ENCODE measurements around the gene RALGPS1.

RALGPS1 gene

DNA sequence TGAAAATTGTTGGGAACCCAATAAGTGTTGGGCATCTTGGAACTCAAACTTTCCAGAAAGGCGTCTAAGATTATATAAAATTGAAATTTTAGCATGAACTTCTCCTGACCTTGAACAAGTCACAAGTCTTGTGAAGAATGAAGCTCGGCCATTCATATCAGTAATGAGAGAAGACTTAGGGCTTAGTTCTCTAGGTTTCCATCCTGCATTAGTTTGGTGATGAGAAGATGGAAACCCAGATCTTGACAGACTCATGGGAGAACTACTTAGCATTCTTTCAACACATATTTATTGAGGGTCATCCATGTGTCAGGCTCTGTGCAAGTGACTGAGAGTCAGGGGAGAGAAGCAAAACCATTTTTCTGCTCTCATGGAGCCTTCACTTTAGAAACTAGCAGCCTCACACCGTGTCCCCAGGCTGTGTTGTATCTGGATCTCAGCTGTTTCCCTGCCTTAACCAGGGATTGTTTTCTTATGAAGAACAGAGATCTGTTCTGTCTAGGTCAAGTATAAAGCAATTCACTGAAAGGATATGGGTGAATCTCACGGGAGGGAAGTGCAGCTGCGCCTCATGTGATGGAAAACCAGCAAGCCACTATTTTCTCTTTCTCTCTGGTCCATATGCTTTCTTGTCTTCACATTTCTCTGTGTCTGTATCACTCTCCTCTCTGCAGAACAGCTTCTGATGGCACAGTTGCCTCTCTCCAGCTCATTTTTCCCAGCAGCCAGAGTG, 353.4 kb downstream of the RALGPS1 start:
- no peak for DNase-seq

DNA sequence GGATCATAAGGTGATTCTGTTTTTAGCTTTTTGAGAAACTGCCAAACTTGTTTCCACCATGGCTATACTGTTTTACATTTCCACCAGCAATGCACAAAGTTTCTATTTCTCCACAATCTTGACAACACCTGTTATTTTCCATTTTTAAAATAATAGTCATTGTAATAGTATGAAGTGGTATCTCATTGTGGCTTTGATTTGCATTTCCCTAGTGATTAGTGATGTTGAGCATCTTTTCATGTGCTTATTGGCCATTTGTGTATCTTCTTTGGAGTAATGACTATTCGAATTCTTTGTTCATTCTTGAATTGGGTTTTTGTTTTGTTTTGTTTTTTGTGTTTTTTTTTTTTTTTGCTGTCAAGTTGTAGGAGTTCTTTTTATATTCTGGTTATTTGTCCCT, 354.9 kb downstream of the RALGPS1 start:
- no peak for DNase-seq

Measured in fibroblast of skin of back (primary cell).